Activated T-helper 1 cell treated with anti-CD3 and anti-CD28 coated beads, Interleukin-2, amount 50 U/mL, for 16 hours (primary cell): ENCODE measurements around the gene PCID2.
A peak's percentile ranks its signal among the peaks of the same experiment; 100 is the strongest.
"Not testable (repeated sequence)": the region's sequence is repeated elsewhere in the genome, so short reads cannot be mapped to it uniquely, and the experiment has no call there.

Experiments used
- DNase-seq, 2 donors: peaks; one replicate each; pipeline ENCODE4 v3.0.0-alpha.2; 2020; ENCODE audit warnings: low read depth in 1 of 2, low spot score in 1 of 2

The PCID2 gene

GRCh38 chr13:113167155-113167554 is 41.3 kb downstream of the PCID2 start:
- no peak for DNase-seq

DNA sequence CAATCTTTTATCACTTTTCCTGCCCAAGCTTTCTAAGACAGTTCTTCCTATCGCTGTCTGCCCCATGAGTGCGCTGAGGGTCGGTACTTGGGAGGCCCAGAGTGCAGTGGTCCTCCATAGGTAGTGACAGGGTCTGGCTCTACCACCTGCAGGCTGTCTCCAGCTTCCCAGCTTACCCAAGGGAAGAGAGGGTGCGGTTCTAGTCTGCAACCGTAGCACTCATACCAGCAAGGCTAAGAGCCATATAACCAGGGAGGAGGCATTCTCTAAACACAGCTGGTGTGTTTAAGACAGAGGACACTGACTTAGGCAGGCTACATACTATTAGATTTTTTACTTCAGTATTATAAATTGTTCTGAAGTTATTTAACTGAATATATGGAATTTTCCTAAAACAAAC is 41.8 kb downstream of the PCID2 start:
- DNase-seq: no peak

GRCh38 chr13:113166266-113166665 is 42.2 kb downstream of the PCID2 start:
- no peak for DNase-seq

DNA sequence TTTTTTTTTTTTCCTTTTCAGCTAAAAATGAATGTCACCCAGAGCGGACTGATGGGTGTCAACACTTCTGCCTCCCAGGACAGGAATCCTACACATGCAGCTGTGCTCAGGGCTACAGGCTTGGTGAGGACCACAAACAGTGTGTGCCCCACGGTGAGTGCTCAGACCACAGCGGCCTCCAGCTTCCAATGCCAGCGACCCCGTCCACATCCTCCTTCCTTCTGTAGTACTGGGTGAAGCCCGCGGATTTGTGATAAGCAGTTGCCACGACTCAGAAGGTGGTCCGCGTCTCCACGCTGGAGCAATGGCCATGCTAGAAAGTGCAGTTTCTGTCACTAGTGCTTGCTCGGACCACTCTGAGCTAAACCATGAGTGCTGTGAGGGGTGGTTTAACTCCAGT is 44.0 kb downstream of the PCID2 start:
- DNase-seq: no peak

GRCh38 chr13:113162783-113163685 is 45.4 kb downstream of the PCID2 start:
- DNase-seq: no peak

- DNase-seq: not testable (repeated sequence)
These were observed 46.5 kb downstream of the PCID2 start for GRCh38 chr13:113161975-113162374.

DNA sequence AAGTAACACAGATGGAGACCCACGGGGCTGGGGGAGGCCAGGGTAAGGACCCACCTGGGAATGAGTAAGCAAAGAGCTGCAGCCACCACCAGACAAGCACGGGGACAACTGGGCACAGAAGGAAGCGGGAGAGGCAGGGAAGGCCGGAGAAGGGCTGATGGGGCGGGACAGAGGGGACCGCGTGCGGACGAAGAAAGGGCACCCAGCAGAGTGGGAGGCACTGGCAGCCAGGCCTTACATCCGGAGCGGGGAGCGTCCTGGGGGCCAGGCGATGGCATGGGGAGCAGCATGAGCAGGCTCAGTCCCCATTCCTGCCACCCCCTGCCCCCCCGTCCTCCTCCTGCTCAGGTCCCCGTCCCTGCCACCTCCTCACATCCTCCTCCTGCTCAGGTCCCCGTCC is 47.0 kb downstream of the PCID2 start:
- DNase-seq: no peak

- no peak for DNase-seq
These were observed 47.5 kb downstream of the PCID2 start for GRCh38 chr13:113160983-113161382.

DNA sequence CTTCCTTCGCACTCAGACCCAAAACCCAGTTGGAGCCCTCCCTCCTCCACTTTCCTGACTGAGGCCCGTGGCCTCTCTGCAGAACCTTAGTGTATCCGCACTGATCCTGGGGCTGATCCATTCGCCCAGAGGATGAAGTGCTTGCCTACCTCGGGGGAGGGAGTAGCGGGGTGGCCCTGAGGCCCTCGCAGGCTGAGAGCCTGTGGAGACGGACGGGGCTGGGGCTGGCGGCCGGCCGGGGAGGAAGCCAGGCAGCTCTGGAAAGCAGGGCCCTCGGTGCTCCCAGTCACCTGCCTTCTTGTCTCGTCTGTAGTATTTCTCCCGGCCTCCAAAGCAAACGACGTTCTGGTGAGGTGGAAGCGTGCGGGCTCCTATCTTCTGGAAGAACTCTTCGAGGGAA is 48.8 kb downstream of the PCID2 start:
- no peak for DNase-seq

DNA sequence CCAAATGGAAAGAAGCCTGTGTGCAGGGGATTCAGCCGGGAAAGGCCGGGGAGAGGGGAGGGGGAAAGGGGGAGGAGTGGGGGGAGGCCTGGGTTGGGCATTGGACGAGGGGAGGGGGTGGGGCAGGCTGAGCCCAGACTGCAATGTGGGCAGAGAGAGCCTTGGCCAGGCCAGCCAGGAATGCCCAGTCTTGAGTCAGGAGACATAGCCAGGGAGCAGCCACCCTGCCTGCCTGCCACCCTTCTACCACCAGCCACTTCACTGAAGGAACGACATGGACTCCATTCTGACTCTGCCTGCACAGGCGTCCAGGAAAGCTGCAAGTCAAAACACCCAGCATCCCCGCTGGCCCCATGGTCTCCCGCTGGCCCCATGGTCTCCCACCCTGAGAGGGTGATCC is 49.5 kb downstream of the PCID2 start:
- DNase-seq: no peak

DNA sequence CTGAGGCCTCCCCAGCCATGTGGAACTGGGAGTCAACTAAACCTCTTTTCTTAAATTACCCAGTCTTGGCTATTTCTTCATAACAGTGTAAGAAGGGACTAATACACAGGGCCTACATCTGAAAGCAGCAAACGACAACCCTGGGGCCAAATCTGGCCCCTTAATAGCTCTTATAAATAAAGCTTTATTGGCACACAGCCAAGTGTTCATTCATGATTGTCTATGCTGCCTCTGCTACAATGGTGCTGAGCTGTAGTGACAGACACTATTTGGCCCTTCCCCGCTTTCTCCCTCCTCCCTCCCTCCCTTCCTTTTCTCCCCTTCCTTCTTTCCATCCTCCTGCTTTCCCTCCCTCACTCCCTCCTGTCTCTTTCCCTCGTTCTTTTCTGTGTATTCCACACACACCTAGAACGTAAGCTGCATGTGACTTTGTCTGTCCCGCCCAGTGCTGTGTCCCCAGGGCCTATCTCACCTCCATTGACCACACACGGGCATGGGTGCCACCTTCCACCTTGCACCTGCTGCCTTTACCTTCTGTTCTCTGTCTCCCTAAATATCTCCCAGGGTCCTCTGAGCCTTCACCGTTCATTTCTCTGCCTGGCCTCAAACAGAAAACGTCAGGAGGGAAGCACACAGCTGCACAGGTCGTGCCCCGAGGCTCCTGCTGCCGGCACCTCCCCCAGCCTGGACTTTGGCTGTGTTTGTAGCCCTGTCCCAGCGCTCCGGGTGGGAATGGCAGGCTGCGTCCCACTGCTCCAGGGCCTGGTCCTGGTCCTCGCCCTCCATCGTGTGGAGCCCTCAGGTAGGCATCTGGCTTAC is 50.3 kb downstream of the PCID2 start, which contains the start of gene PROZ:
PROZ (plus strand) TSS at position 720 of the 819 bp plus-strand sequence; CDS start at position 733, 13 bp downstream.
- no peak for DNase-seq

GRCh38 chr13:113157206-113157928 is 51.1 kb downstream of the PCID2 start:
- DNase-seq: no peak

GRCh38 chr13:113155982-113156655 is 52.4 kb downstream of the PCID2 start:
- DNase-seq: no peak

- no peak for DNase-seq
These were observed 53.3 kb downstream of the PCID2 start for GRCh38 chr13:113155201-113155600.

GRCh38 chr13:113153810-113154748 is 54.4 kb downstream of the PCID2 start:
- DNase-seq: peak; percentile 65 to 70

GRCh38 chr13:113152984-113153809 is 55.3 kb downstream of the PCID2 start:
- no peak for DNase-seq

GRCh38 chr13:113152691-113152983 is 55.8 kb downstream of the PCID2 start:
- no peak for DNase-seq

GRCh38 chr13:113151745-113152690 is 56.5 kb downstream of the PCID2 start:
- DNase-seq: no peak
